GM23248 (cell line): ENCODE measurements around the gene PDE10A.

Source experiments
- EZH2 ChIP-seq: fragments of 200-600 bp; sonication (generic); IDR thresholded peaks from 2 replicates; pipeline ENCODE4 v1.6.1; 2018; ENCODE audit warnings: antibody characterized with exemption, mild to moderate bottlenecking; ENCODE audit not compliant: insufficient read depth, poor library complexity, severe bottlenecking
- EZH2phosphoT487 ChIP-seq: fragments of 200-600 bp; sonication (generic); IDR thresholded peaks from 2 replicates; pipeline ENCODE4 v1.6.1; 2018; ENCODE audit warnings: antibody characterized with exemption, moderate library complexity, mild to moderate bottlenecking, low read depth; ENCODE audit not compliant: insufficient read depth

GRCh38 chr6:165439928-165440554, 223.0 kb downstream of the PDE10A start:
- TF ChIP-seq EZH2 (no peak), EZH2phosphoT487 (no peak)
